GM19043 (cell line): ENCODE measurements around the gene RASGEF1C.
"Not testable (repeated sequence)": the region's sequence is repeated elsewhere in the genome, so short reads cannot be mapped to it uniquely, and the experiment has no call there.

ENCODE experiments used
- ATAC-seq: cut with Tn5 transposase; IDR thresholded peaks from one replicate; pipeline ENCODE4 v1.9.1; 2021; ENCODE audit warnings: low read depth; ENCODE audit not compliant: unreplicated experiment

The RASGEF1C gene

DNA sequence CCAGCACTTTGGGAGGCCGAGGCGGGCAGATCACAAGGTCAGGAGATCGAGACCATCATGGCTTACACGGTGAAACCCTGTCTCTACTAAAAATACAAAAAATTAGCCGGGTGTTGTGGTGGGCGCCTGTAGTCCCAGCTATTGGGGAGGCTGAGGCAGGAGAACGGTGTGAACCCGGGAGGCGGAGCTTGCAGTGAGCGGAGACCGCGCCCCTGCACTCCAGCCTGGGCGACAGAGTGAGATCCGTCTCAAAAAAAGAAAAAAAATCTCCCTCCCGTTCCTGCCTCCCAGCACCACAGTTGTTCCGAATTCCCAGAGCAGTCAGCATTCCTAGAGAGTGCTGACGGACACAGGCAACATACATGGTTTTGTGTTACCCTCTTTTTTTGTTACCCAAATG is 82.9 kb downstream of the RASGEF1C start:
- not testable (repeated sequence) for ATAC-seq

DNA sequence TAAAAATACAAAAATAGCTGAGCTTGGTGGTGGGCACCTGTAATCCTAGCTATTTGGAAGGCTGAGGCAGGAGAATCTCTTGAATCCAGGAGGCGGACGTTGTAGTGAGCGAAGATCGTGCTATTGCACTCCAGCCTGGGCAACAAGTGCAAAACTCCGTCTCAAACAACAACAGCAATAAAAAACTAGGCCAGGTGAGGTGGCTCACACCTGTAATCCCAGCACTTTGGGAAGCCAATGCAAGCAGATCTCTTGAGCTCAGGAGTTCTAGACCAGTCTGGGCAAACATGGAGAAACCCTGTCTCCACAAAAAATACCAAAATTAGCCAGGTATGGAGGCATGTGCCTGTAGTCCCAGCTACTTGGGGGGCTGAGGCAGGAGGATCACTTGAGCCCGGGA is 84.3 kb downstream of the RASGEF1C start:
- not testable (repeated sequence) for ATAC-seq

DNA sequence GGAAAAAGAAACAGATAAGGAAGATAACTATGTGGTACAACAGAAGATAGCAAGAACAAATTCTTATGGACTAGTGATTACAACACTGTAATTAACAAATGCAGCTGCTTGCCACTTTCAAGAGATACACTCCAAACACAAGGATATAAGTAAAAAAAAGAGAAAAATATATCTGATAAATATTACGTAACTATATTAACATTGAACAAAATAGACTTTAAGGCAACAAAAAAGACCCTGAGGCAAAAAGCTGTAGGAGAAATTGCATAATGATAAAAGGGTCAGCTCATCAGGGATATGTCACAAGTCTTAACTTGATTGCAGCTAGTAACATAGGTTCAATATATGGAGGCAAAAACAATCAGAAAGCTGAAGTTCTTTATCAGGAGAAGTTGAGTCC is 86.1 kb downstream of the RASGEF1C start:
- ATAC-seq, result no peak

DNA sequence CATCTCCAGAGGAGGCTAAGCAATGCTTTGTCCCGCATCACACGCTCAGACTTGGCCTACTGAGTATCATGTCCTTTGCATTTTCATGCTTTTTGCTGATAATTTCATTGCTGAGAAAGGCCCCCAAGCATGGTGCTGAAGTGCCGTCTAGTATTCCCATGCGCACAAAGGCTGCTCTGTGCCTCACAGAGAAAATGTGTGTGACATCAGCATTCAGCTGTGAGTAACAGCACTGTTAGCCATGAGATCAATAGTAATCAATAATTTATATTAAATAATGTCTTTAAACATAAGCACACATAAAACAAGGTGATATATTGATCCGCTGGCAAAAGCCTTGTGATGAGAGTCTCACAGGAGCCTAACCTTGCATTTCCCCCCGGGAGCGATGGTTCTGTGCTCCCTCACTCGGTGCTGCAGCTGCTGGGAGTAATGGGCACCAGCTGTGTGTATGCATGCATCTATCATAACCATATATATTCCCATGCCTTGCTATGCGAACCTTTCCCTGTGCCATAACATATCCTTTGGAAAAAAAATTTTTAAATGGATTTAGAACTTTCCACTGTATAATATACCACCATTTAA is 87.1 kb downstream of the RASGEF1C start:
- no peak for ATAC-seq

DNA sequence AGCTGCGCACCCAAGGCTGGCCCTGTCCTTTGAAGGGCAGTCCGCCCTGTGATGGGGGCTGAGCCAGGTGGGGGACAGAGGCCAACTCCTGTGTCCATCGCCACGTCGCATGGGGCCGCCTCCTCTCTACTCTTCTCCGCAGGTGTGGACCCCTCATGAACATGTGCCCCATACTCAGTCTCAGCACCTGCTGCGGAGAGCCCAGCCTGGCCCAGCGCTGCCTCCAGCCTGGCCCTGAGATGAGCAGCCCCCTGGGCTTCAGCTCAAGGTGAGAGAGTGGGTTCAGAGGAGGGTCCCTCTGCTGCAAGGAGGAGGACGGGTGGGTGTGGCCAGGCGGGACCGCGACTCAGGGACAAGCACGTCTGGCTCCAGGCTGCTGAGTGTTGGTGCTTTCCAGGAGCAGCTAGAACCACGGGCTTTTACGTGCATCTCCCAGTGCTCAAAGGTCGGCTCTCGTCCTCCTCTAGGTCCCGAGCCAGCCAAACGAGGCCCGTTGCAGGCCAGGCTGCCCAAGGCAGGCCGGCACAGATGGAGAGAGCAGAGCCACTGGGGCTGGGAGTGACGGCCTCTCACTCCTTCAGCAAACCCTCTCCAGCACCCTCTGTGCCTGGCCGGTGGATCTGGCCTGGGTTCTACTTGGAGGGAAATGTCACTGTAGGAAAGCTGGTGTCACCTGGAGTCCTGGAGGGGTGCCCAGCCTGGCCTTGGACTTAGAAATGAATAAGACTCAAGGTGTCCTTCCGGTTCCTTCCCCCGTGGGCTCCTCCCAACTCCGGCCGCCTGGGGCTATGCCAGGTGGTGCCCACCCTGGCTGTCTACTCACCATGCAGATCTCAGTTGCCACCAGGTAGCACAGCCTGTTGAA is 88.5 kb downstream of the RASGEF1C start:
- no peak for ATAC-seq

DNA sequence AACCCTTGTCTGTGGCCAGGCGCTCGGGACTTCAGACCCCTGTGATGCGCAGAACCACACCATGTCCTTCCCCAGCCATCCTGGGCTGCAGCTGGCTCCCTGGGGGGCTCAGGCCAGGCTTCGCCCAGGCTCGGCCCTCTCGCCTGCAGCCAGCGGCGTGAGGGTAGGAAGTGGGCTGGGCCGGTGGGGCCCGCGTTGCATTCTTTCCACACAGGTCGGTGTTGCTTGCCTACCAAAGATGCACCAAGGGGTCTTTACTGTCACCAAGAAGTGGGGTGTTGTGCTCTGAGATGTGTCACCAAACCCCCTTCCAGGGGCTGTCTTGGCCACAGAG is 89.1 kb downstream of the RASGEF1C start:
- no peak for ATAC-seq

DNA sequence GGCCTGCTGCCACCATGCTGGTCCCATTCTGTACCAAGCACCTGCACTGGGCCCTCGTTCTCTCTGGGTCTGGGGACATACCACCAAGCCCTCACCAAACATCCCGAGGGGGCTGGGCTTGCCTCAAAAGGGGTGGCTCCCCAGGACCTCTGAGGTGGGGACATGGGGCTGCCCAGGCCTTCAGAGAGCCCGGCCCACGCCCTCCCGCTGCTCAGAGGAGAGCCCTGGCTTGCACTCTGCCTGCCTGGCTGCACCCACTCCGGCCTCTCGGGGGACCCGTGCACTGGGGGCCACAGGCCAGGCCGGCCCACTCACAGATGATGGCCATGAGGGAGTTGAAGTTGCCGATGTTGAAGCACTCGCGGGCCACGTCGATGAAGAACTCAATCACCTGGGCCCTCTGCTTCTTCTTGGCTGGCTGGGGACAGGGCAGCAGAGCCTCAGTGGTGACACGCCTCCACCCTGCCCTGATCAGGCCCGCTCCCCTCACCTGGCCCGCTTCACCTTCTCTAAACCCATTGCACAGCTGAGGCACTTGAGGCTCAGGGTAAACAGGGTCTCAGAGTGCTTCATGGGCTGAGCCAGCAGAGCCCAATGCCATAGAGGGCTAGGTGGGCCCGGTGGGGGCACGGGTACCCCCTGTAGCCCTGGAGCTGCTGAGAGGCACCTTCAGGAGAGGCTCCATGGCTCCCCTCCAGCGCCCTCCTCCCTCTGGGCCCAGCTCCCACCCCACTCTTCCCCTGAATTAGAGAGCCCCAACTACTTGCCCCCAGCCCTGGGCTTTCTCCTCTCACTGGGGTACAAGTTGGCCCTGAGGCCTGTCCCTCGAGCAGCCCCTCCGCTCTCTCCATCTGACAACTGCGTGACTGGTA is 89.7 kb downstream of the RASGEF1C start:
- no peak for ATAC-seq

DNA sequence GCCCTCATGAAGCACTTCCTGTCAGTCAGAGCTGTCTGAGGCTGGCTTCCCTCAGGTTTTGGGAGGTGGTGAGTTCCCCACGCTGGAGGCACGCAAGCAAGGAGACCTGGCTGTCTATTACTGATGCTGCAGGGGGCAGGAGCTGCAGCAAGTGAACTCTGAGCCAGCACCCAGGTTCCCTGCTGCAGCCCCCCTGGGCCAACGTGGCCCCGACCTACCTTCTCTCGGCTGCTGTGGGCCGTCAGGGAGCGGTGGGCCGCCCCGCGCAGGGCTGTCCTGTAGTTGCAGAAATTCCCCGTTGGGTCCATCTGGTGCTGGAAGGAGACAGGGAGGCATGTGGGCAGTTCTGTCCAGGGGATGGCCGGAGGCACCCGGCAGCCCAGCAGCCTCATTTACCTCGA is 90.6 kb downstream of the RASGEF1C start:
- no peak for ATAC-seq

DNA sequence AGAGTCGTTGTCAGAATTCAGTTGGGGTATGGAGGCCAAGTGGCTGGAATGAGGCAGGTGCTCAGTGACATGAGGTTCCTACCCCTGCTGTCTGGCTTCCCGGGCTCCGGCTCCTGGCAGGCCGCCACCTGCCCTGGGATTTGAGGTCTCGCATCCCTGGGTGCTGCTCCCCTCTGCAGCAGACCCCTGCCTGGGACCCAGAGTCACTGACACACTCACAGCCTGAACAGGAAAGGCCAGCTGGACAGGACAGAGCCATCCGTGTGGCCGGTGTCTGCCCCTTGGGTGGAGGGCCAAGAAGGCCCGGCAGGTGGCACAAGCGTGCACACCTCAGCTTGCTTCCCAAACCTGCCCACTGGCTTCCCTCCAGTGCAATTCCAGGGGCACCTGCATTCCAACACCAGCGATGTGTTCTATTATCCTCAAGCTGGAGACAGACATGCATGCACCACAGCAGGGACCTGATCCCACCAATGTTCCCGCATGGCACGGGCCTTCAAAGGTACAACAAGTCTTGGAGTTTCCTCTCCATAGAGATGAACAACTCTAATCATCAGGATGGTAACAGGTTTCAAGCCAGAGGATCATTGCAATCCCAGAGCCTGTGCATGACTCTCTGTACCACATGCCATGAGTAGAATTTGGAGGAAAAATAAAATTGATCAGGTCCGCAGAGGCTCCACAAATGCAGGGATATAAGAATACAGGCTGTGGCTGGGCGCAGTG is 91.8 kb downstream of the RASGEF1C start:
- no peak for ATAC-seq

DNA sequence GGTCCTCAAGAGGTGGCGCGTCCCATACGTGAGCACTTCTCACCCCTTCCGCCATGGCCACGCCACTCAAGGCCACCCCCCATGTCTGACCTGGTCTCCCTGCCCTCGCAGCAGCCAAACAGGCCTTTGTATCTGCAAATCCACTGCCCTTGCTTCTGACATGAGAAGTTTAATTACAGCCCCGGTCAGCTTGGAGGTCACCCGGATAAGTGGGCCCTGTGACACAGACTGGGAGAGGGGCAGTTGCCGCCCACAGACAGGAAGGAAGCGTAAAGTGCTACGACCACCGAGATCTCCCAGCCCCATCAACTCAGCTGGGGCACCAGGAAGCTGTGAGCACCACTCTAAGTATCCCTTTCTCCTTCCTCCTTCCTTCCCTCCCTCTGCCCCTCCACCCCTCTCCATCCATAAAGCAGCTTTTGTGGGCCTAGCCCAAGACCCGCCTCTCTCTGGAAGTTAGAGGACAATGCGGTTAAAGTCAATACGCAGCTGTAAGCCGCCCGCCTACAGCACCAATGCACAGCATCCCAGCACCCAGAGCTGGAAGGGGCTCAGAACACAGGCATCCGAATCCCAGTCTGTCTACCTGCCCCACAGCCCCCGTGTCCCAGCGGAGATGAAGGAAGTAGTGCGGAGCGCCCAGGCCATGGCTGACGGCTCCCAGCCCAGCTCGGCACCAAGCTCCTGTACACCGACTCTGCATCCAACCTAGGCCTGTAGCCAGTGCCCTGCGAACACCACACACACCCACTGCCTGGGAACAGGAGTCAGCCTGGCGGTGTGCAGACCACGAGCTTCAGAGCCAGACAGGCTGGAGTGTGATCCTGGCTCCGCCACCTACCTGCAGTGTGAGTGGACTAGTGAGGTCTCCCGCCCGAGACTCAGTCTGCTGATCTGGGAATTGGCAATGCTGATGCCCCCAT is 92.7 kb downstream of the RASGEF1C start:
- no peak for ATAC-seq

DNA sequence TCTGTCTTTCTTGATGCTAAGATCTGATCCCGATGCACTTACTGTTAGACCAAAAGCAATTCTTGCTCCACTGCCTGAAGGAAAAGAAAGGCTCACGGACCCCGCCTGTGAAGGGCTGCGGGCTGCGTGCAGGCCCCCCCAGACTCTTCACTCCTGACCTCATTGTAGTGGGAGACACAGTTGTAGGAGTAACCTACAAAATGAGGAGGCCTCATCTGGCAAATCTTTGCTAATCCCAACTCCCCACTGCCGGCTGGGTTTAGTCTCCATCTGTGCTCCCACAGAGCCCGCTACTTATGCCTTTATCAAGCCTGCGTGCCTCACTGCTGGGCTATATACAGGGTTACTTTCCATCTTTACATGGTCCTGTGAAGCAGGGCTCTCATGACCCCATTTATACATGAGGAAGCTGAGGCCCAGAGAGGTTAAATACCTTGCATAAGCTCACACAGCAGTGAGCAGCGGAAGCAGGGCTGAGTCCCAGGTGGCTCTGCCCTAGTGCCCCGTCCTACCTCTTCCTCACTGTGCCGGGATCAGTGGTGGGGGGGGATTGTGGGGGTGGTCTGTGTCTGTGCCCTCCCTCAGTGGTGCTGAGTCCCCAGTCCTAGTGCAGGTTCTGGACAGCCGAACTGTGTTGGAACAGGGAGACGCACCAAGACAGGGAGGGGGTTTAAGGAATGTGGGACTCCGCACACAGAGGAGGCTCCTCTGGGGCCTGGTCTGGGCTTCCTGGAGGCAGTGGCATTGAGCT is 93.5 kb downstream of the RASGEF1C start:
- no peak for ATAC-seq

DNA sequence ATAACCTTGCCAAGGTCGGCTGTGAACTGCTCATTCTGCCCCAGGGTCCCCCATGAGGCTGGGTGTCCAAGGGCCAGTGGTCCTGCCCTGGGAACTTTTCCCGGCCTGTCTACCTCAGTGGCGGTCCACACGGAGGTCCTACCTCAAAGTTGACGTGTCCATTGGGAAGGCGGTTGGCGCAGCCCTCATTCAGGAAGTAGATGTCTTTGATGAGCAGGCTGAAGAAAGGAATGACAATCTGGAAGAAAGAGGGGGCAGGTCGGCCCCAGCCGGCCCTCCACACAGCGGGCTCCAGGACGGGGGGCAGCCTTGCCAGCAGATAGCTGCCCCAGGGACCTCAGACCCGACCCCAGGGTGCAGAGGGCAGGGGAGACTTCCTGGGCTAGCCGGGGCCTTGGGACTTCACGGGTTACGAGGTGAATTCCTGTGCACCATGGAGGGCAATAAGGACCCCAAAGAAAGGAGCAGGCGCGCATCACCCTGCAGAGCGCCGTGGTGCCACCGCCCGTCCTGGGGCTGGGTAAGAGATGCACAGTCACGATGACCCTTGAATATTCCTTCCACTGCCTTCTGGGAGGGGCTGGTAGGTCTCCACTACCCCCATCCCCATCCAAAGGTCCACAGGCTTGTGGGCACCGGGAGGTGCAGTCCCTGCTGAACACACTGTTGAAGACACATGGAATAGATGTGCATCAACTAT is 94.6 kb downstream of the RASGEF1C start:
- no peak for ATAC-seq

DNA sequence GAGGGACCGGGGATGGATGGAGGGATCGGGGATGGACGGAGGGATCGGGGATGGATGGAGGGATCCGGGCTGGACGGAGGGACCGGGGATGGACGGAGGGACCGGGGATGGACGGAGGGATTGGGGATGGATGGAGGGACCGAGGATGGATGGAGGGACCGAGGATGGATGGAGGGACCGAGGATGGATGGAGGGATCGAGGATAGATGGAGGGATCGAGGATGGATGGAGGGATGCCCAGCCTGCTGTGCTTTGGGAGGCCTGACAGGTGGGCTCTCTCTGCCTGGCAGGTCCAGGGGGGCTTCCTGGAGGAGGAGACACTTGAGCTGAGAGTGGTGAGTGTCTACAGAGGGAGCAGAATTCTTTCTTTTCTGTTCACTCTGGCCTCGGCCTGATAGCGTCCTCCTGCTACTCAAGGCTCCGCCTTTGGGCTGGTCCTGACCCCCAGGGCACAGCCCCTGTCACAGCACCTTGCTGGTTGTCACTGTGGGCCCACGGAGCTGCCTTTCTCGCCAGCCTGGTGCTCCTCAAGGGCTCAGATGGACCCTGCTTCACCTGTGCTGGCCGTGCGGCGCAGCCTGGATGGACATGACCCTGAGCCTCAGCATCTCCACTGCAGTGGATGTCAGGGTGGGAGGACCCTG is 95.2 kb downstream of the RASGEF1C start:
- no peak for ATAC-seq

DNA sequence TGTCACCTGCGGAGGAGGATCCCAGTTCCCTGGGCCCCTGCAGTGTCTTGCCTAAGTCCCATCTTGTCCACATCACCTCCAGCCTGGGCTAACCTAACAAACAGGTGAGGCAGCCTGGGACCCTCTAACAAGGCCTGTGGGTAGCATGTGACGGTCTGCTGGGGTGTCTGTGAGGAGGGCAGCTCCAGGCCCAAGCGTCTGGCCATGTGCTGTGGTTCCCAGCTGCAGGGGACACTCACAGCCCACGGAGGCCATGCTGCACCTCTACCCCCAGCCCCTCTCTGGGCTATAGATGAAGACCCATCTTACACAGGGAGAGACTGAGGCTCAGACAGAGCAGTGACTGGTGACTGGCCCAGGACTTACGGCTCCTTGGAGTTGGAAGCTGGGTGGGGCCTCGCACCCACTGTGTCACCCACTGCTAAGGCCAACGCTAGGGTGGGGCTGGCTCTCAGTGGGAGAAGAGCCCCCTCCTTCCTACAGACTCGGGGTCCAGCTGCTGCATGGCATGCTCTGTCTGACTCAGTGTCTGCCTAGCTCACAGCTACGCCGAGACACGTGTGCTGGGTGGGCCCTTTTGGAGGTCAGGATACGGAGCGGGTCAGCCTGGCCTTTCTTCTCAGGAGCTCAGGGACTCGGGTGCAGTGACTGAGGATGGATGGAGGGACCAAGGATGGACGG is 96.7 kb downstream of the RASGEF1C start:
- no peak for ATAC-seq

DNA sequence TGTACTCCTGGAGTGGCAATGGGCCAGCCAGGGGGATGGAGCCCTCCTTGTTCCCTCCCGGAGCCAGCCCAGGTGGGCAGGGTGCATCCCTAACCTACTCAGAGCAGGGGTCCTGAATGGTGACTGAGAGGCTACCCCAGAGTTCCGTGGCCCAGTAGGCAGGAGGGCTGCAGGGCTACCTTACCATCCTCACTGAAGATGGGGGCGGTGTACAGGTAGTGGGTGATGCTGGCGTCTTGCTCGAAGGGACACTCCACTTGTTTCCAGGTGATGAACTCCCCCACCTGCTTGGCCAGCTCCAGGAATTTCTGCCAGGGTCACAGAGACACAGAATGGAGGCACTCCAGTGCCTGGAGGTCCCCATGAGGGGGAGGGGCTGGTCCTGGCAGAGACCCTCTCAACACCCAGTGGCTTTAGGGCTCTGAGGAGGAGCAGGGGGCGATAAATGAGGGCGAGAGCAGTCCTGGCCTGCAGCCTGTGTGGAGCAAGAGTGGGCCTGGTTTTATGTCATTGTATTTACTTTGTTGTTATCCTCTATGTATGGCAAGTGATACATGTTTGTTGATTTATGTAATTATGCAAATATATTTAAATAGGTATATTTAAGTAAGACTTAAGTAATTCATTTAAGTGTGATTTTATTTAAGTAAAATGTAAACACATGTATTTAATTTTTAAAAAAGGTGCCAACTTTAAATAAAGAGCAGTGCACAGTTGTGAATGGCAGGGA is 97.6 kb downstream of the RASGEF1C start:
- no peak for ATAC-seq

DNA sequence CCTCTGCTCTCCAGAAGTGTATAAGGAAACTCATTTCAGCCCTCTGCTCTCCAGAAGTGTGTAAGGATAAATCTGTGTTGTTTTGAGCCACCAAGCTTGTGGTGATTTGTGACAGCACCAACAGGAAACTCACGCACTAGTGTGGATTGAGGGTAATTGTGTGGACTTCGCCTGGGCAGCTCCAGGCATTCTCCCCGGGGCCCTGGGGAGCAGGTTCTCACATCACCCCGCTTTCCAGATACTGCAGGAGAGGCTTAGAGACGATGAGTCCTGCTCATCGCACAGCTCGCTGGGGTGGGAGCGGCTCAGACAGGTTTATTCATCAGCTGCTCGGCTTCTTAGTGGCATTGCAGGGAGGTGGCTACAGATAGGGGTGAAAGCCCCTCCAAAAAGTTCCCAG is 99.1 kb downstream of the RASGEF1C start:
- ATAC-seq, result no peak

DNA sequence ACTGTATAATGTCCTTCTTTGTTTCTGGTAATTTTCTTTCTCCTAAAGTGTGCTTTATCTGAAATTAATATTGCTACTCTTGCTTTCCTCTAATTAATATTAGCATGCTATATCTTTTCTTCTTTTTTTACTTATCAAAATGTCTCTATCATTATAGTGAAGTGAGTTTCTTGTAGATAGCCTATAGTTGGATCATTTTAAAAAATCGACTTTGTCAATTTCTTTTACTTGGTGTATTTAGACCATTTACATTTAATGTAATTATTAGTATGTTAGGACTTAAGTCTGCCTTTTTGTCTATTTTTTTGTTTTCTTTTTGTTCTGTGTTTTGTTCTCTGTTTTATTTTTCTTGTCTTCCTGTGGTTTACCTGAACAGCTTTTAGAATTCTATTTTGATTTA is 102.0 kb downstream of the RASGEF1C start:
- no peak for ATAC-seq
